Tibial artery (tissue), 4 donors: ENCODE measurements around the gene EFCAB6.

ENCODE experiments used
- DNase-seq, 2 donors: peaks; one replicate each; pipeline ENCODE4 v3.0.0-alpha.2; 2019
- H3K27ac ChIP-seq, 2 donors: fragments of 200-600 bp; sonication (generic) in 1 of 2; 1 replicate in 1 of 2; 2 replicates in 1 of 2; pipeline ENCODE4 v1.5.1; 2018 to 2019; ENCODE audit warnings: mild to moderate bottlenecking in 1 of 2
- H3K27me3 ChIP-seq, 2 donors: fragments of 200-600 bp; sonication (generic) in 1 of 2; one replicate each; pipeline versions ENCODE4 v1.5.1 to v1.6.0; 2016 to 2019
- H3K36me3 ChIP-seq, 3 donors: fragments of 200-600 bp; sonication (generic) in 2 of 3; one replicate each; pipeline ENCODE4 v1.5.1; 2016 to 2019; ENCODE audit warnings: mild to moderate bottlenecking in 2 of 3
- H3K4me1 ChIP-seq, 4 donors: fragments of 200-600 bp; sonication (generic) in 2 of 4; 1 replicate in 3 of 4; 2 replicates in 1 of 4; pipeline ENCODE4 v1.5.1; 2016 to 2019
- H3K4me3 ChIP-seq, 2 donors: fragments of 200-600 bp; sonication (generic) in 1 of 2; 1 replicate in 1 of 2; 2 replicates in 1 of 2; pipeline ENCODE4 v1.5.1; 2018 to 2019; ENCODE audit warnings: mild to moderate bottlenecking in 2 of 2
- H3K9me3 ChIP-seq, 3 donors: fragments of 200-600 bp; sonication (generic) in 1 of 3; one replicate each; pipeline ENCODE4 v1.5.1; 2016 to 2019
- intact Hi-C: fragments of 100-400 bp; cut with DNase I; formaldehyde crosslinking; loops from one replicate; pipeline ENCODE4 v1.15.0; 2023; ENCODE audit warnings: low total_unique reads
- TF ChIP-seq, protein P1 (sequence below), 2 experiments: fragments of 200-600 bp in 1 of 2; fragments of 450-650 bp in 1 of 2; IDR thresholded peaks; one replicate each; pipeline ENCODE4 v1.5.1; 2017 to 2019; ENCODE audit warnings: antibody characterized with exemption in 2 of 2, mild to moderate bottlenecking in 1 of 2, moderate library complexity in 1 of 2

The EFCAB6 gene

DNA sequence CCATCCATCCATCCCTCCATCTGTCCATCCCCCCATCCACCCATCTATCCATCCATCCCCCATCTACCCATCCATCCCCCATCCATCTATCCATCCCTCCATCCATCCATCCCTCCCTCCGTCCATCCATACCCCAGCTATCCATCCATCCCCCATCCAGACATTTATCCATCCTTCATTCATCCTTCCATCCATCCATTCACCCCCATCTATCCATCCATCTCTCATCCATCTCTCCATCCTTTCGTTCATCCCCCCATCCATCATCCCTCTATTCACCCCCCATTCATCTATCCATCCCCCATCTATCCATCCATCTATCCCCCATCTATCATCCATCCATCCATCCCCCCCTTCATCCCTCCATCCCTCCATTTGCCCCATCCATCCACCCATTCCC, 302.8 kb downstream of the EFCAB6 start:
- Histone ChIP-seq H3K4me3 (no peak overlapping the region), H3K27ac (no peak overlapping the region), H3K36me3 (no peaks in the 10 kb centered on the region), H3K4me1 (no peaks in the 10 kb centered on the region), H3K9me3 (no peaks in the 10 kb centered on the region), H3K27me3 (peaks cover 0 to 4% of the 10 kb centered on the region in 2 donors)
- intact Hi-C loops: no loop called here
- no peak for DNase-seq
- TF ChIP-seq, protein P1, sequence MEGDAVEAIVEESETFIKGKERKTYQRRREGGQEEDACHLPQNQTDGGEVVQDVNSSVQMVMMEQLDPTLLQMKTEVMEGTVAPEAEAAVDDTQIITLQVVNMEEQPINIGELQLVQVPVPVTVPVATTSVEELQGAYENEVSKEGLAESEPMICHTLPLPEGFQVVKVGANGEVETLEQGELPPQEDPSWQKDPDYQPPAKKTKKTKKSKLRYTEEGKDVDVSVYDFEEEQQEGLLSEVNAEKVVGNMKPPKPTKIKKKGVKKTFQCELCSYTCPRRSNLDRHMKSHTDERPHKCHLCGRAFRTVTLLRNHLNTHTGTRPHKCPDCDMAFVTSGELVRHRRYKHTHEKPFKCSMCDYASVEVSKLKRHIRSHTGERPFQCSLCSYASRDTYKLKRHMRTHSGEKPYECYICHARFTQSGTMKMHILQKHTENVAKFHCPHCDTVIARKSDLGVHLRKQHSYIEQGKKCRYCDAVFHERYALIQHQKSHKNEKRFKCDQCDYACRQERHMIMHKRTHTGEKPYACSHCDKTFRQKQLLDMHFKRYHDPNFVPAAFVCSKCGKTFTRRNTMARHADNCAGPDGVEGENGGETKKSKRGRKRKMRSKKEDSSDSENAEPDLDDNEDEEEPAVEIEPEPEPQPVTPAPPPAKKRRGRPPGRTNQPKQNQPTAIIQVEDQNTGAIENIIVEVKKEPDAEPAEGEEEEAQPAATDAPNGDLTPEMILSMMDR (IDR thresholded peaks at IDR 0.05): no peak

DNA sequence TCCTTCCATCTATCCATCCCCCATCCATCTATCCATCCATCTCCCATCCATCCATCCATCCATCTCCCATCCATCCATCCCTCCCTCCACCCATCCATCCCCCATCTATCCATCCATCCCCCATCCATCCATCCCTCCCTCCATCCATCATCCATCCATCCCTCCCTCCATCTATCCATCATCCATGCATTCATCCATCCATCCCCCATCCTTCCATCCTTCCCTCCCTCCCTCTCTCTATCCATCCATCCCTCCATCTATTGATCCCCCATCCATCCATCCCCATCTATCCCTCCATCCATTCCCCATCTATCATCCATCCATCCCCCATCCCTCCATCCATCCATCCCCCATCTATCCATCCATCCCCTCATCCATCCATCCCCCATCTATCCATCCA, 303.6 kb downstream of the EFCAB6 start:
- H3K36me3 ChIP-seq: no peaks in the 10 kb centered on the region
- H3K27me3 ChIP-seq: peaks cover 0 to 4% of the 10 kb centered on the region in 2 donors
- no peaks in the 10 kb centered on the region for H3K9me3 ChIP-seq
- no peak overlapping the region for H3K4me3 ChIP-seq
- intact Hi-C loops: no loop called here
- H3K4me1 ChIP-seq: no peaks in the 10 kb centered on the region
- H3K27ac ChIP-seq: no peak overlapping the region
- TF ChIP-seq, protein P1 (IDR thresholded peaks at IDR 0.05): no peak
- DNase-seq: no peak

DNA sequence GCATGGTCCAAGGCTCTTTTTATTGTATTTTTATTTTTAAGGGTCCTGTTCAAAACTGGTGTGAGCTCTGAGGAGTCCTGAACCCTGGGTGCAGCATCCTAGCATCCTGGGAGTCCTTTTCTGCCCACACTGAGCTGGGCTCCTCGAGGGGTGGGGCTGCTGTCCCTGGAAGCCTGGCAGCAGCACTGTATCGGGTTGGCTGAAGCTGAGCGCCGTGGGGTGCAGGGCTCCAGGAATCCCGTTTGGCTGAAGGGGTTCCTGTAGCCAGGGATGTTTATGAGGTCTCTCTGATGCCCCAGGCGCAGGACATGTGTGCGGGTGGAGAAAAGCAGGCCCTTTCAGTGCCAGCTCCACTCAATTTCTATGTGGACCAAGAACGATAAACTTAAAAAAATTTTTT, 304.9 kb downstream of the EFCAB6 start:
- intact Hi-C loops: no loop called here
- no peaks in the 10 kb centered on the region for H3K9me3 ChIP-seq
- H3K27ac ChIP-seq: no peak overlapping the region
- no peak for DNase-seq
- TF ChIP-seq, protein P1 (IDR thresholded peaks at IDR 0.05): no peak
- H3K4me3 ChIP-seq: no peak overlapping the region
- H3K27me3 ChIP-seq: peaks cover 0 to 4% of the 10 kb centered on the region in 2 donors
- no peaks in the 10 kb centered on the region for H3K4me1 ChIP-seq
- H3K36me3 ChIP-seq: no peaks in the 10 kb centered on the region

DNA sequence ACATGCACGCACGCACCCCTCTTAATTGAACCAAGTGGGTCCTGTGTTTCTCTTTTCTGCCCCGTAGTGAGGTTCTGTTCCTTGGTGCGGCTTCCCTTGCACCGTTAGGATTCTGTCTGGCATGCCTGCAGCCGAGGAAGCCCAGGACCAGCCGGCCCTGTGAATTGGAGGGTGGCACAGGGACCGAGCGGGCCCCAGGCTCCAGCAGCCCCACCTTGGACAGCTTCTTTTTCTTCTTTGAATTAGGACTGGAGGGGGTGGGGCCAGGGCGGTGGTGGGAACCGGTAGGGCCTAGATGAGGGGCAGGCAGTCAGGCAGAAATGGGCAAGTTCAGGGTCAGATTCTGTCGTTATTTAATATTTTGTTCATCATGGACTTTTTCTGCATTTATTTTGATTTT, 305.6 kb downstream of the EFCAB6 start:
- no peaks in the 10 kb centered on the region for H3K36me3 ChIP-seq
- intact Hi-C loops: no loop called here
- no peak overlapping the region for H3K27ac ChIP-seq
- no peak for DNase-seq
- no peak overlapping the region for H3K4me3 ChIP-seq
- peaks cover 0 to 2% of the 10 kb centered on the region in 2 donors for H3K27me3 ChIP-seq
- no peaks in the 10 kb centered on the region for H3K9me3 ChIP-seq
- no peaks in the 10 kb centered on the region for H3K4me1 ChIP-seq
- TF ChIP-seq, protein P1 (IDR thresholded peaks at IDR 0.05): no peak

DNA sequence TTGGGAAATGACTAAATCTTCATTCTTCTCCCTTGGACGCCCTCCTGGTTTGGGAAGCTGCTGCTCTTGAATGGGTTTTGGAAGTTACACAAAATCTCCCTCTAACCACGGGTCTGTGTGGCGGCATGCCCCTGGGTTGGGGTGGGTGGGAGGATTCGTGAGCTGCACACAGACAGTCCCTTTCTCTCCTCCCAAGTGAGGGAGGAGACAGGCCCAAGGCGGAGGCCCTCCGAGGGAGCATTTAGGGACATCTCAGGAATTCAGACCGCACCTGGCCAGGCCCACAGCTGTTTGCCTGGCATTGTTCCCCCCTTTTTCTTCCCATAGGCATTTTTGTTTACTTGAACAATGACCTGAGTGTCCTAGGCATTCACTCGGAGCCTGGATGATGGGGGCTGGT, 306.2 kb downstream of the EFCAB6 start:
- intact Hi-C loops: no loop called here
- Histone ChIP-seq H3K4me1 (no peaks in the 10 kb centered on the region), H3K27ac (no peak overlapping the region), H3K9me3 (no peaks in the 10 kb centered on the region), H3K27me3 (no peaks in the 10 kb centered on the region), H3K4me3 (no peak overlapping the region), H3K36me3 (no peaks in the 10 kb centered on the region)
- no peak for DNase-seq
- TF ChIP-seq, protein P1 (IDR thresholded peaks at IDR 0.05): no peak

DNA sequence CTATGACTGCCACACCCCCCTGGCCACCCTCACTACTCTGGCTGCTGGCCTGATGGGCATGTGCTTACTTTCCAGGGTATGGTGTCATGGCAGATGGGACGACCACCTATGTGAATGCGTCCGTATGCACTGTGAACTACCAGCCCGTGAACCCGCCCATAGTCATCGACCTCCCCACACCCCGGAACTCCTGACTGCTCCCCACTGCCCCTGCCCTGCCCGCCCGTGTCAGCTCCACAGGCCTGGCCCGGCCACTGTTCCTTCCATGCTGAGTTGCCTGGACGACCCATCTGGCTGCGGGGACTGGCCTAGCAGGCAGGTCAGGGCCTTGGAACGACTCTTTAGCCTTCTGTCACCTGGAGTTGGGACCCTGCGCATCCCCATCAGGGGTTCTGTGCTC, 306.7 kb downstream of the EFCAB6 start:
- intact Hi-C loops: no loop called here
- H3K4me1 ChIP-seq: no peaks in the 10 kb centered on the region

More for the DNA sequence above, 306.7 kb downstream of the EFCAB6 start:
- TF ChIP-seq, protein P1 (IDR thresholded peaks at IDR 0.05): no peak
- H3K27ac ChIP-seq: no peak overlapping the region
- H3K9me3 ChIP-seq: no peaks in the 10 kb centered on the region
- no peak overlapping the region for H3K4me3 ChIP-seq
- no peaks in the 10 kb centered on the region for H3K36me3 ChIP-seq
- H3K27me3 ChIP-seq: no peaks in the 10 kb centered on the region
- DNase-seq: no peak
